H9 (cell line): ENCODE data around the gene SPIRE2. TPM values are rescaled to one million over a fixed set of nuclear protein-coding genes. Genes with fewer than 3 reads are reported as not detected.

Source experiments
- DNase-seq: peaks from one replicate; pipeline ENCODE4 v3.0.0-alpha.2; 2017
- H2AFZ ChIP-seq: one replicate; pipeline ENCODE4 v1.6.1; 2013; ENCODE audit warnings: mild to moderate bottlenecking, low read length, control low read depth, moderate library complexity
- H2AK5ac ChIP-seq: 2 replicates; pipeline ENCODE4 v1.6.1; 2013; ENCODE audit warnings: low read length, control low read depth, mixed read lengths; ENCODE audit not compliant: insufficient read length
- H2BK120ac ChIP-seq: one replicate; pipeline ENCODE4 v1.6.1; 2013; ENCODE audit warnings: low read depth, mild to moderate bottlenecking, low read length, control low read depth, inconsistent platforms; ENCODE audit not compliant: poor library complexity, severe bottlenecking
- H2BK12ac ChIP-seq: 2 replicates; pipeline ENCODE4 v1.6.1; 2013; ENCODE audit warnings: low read length, control low read depth, mixed read lengths, low read depth; ENCODE audit not compliant: insufficient read length
- H2BK15ac ChIP-seq: 2 replicates; pipeline ENCODE4 v1.6.1; 2013; ENCODE audit warnings: low read depth, low read length, control low read depth
- H2BK20ac ChIP-seq: one replicate; pipeline ENCODE4 v1.6.1; 2013; ENCODE audit warnings: low read depth, mild to moderate bottlenecking, low read length, control low read depth, inconsistent platforms; ENCODE audit not compliant: poor library complexity, severe bottlenecking
- H2BK5ac ChIP-seq: 2 replicates; pipeline ENCODE4 v1.6.1; 2013; ENCODE audit warnings: low read length, control low read depth, mixed read lengths; ENCODE audit not compliant: insufficient read length
- H3K14ac ChIP-seq: 2 replicates; pipeline ENCODE4 v1.6.1; 2013; ENCODE audit warnings: low read length, control low read depth; ENCODE audit not compliant: insufficient read depth
- H3K18ac ChIP-seq: 2 replicates; pipeline ENCODE4 v1.6.1; 2013; ENCODE audit warnings: low read depth, mild to moderate bottlenecking, mixed read lengths, low read length, control low read depth; ENCODE audit not compliant: insufficient read length
- H3K23ac ChIP-seq: 2 replicates; pipeline ENCODE4 v1.6.1; 2013; ENCODE audit warnings: low read length, control low read depth, mixed read lengths, low read depth; ENCODE audit not compliant: insufficient read length
- H3K23me2 ChIP-seq: 2 replicates; pipeline ENCODE4 v1.6.1; 2013; ENCODE audit warnings: low read depth, mild to moderate bottlenecking, mixed read lengths, low read length, control low read depth; ENCODE audit not compliant: insufficient read length, poor library complexity, severe bottlenecking
- H3K27ac ChIP-seq: 2 replicates; pipeline ENCODE4 v1.5.1; 2013; ENCODE audit warnings: low read length, control low read depth, mixed read lengths, low read depth; ENCODE audit not compliant: insufficient read length
- H3K27me3 ChIP-seq: 2 replicates; pipeline ENCODE4 v1.6.1; 2013; ENCODE audit warnings: low read length, control low read depth, inconsistent platforms; ENCODE audit not compliant: insufficient read depth
- H3K4ac ChIP-seq: 2 replicates; pipeline ENCODE4 v1.6.1; 2013; ENCODE audit warnings: low read depth, mild to moderate bottlenecking, control low read depth, inconsistent platforms, low read length, moderate library complexity
- H3K4me1 ChIP-seq: 2 replicates; pipeline ENCODE4 v1.6.1; 2013; ENCODE audit warnings: low read length, control low read depth, inconsistent platforms; ENCODE audit not compliant: insufficient read depth
- H3K4me2 ChIP-seq: 2 replicates; pipeline ENCODE4 v1.6.1; 2013; ENCODE audit warnings: low read length, control low read depth, mixed read lengths; ENCODE audit not compliant: insufficient read length, insufficient read depth
- H3K56ac ChIP-seq: 2 replicates; pipeline ENCODE4 v1.6.1; 2013; ENCODE audit warnings: low read depth, mild to moderate bottlenecking, mixed read lengths, low read length, control low read depth; ENCODE audit not compliant: insufficient read length
- H3K79me1 ChIP-seq: 2 replicates; pipeline ENCODE4 v1.6.1; 2013; ENCODE audit warnings: low read depth, mild to moderate bottlenecking, moderate library complexity, low read length, control low read depth, inconsistent platforms; ENCODE audit not compliant: insufficient read depth, poor library complexity, severe bottlenecking
- H3K79me2 ChIP-seq: 2 replicates; pipeline ENCODE4 v1.6.1; 2013; ENCODE audit warnings: low read length, control low read depth, inconsistent platforms; ENCODE audit not compliant: insufficient read depth
- H3K9ac ChIP-seq: 2 replicates; pipeline ENCODE4 v1.6.1; 2013; ENCODE audit warnings: low read length, control low read depth, mixed read lengths; ENCODE audit not compliant: insufficient read length; ENCODE audit errors: extremely low read depth
- H3K9me3 ChIP-seq: one replicate; pipeline ENCODE4 v1.6.1; 2013; ENCODE audit warnings: low read depth, low read length, inconsistent platforms; ENCODE audit not compliant: control insufficient read depth
- H3T11ph ChIP-seq: one replicate; pipeline ENCODE4 v1.6.1; 2013; ENCODE audit warnings: mild to moderate bottlenecking, low read length, control low read depth, inconsistent platforms
- H4K20me1 ChIP-seq: one replicate; pipeline ENCODE4 v1.6.1; 2013; ENCODE audit not compliant: control insufficient read depth, insufficient read length, insufficient read depth
- H4K5ac ChIP-seq: 2 replicates; pipeline ENCODE4 v1.6.1; 2013; ENCODE audit warnings: low read depth, mild to moderate bottlenecking, mixed read lengths, low read length, control low read depth; ENCODE audit not compliant: insufficient read length
- H4K8ac ChIP-seq: replicated peaks from 2 replicates; pipeline ENCODE4 v1.6.1; 2013; ENCODE audit warnings: low read length, control low read depth, mixed read lengths, low read depth; ENCODE audit not compliant: insufficient read length
- H4K91ac ChIP-seq: 2 replicates; pipeline ENCODE4 v1.6.1; 2013; ENCODE audit warnings: low read depth, mild to moderate bottlenecking, moderate library complexity, mixed read lengths, low read length, control low read depth; ENCODE audit not compliant: insufficient read length
- H3K27ac Mint-ChIP-seq, 3 experiments: 2 replicates in 2 of 3; 3 replicates in 1 of 3; pipeline ENCODE4 v1.8.0; 2020 to 2021; ENCODE audit warnings: mixed read lengths in 3 of 3, mild to moderate bottlenecking in 1 of 3, moderate library complexity in 1 of 3
- H3K27me3 Mint-ChIP-seq: 2 replicates; pipeline ENCODE4 v1.8.0; 2021; ENCODE audit warnings: low read depth, mild to moderate bottlenecking, moderate library complexity, mixed read lengths
- H3K36me3 Mint-ChIP-seq, 3 experiments: 2 replicates in 2 of 3; 3 replicates in 1 of 3; pipeline ENCODE4 v1.8.0; 2020 to 2021; ENCODE audit warnings: low read depth in 3 of 3, mixed read lengths in 3 of 3; ENCODE audit not compliant: insufficient read depth in 1 of 3
- H3K4me1 Mint-ChIP-seq, 2 experiments: 2 replicates each; pipeline ENCODE4 v1.8.0; 2020; ENCODE audit warnings: mixed read lengths in 2 of 2
- H3K4me3 Mint-ChIP-seq, 2 experiments: 2 replicates in 1 of 2; 3 replicates in 1 of 2; pipeline ENCODE4 v1.8.0; 2020 to 2021; ENCODE audit warnings: mild to moderate bottlenecking in 2 of 2, mixed read lengths in 2 of 2, moderate library complexity in 1 of 2
- H3K9me3 Mint-ChIP-seq, 2 experiments: 2 replicates in 1 of 2; 3 replicates in 1 of 2; pipeline ENCODE4 v1.8.0; 2020; ENCODE audit warnings: mild to moderate bottlenecking in 2 of 2, mixed read lengths in 2 of 2, moderate library complexity in 1 of 2
- CTCF ChIP-seq: fragments of 200-600 bp; sonication (generic); conservative IDR thresholded peaks from 3 replicates; pipeline ENCODE4 v1.8.0; 2021; ENCODE audit warnings: antibody characterized with exemption, mild to moderate bottlenecking
- WGBS: extraction: QIAGEN DNeasy Blood & Tissue Kit; methylation state at CpG from one replicate; pipeline ENCODE4 v1.1.7; 2013; ENCODE audit warnings: missing lambda C conversion rate, low lambda C conversion rate, mixed read lengths; ENCODE audit not compliant: insufficient read length; ENCODE audit errors: extremely low coverage; 5-methylcytosine and 5-hydroxymethylcytosine counted together
- total RNA-seq: library from RNA; stranded (reverse); gene quantifications from 2 replicates; pipeline ENCODE4 v1.2.1, GENCODE V29; 2021

The SPIRE2 gene
- total RNA-seq, 1 experiment from 2014 or later = 6.9 TPM

GRCh38 chr16:89847940-89848297 lies 19.6 kb downstream of the SPIRE2 start:
- no peak overlapping the region for H3K9ac ChIP-seq
- DNase-seq = no peak
- H2BK120ac ChIP-seq = no peak overlapping the region
- H3K9me3 ChIP-seq = no peaks in the 10 kb centered on the region
- H3K23ac ChIP-seq = no peak overlapping the region
- Mint-ChIP-seq H3K4me1 (peaks cover 9 to 11% of the 10 kb centered on the region in 2 experiments), H3K4me3 (no peak overlapping the region), H3K36me3 (peaks cover 0 to 3% (median 2%) of the 10 kb centered on the region in 3 experiments; a peak in 3 of 7 replicates), H3K9me3 (no peaks in the 10 kb centered on the region), H3K27me3 (no peaks in the 10 kb centered on the region; the same call in 1 of the 2 replicates), H3K27ac (no peak overlapping the region)
- no CpG with 5 or more reads among the region's 14 CpGs for WGBS
- H2AFZ ChIP-seq = no peak overlapping the region
- H2BK5ac ChIP-seq = no peak overlapping the region
- H3K27ac ChIP-seq = no peak overlapping the region
- H3K79me2 ChIP-seq = no peaks in the 10 kb centered on the region
- no peaks in the 10 kb centered on the region for H3K23me2 ChIP-seq
- no peaks in the 10 kb centered on the region for H4K20me1 ChIP-seq
- H2BK15ac ChIP-seq = no peak overlapping the region
- no peak overlapping the region for H2BK12ac ChIP-seq
- H3K4ac ChIP-seq = no peak overlapping the region
- H4K91ac ChIP-seq = no peak overlapping the region
- no peak overlapping the region for H3K4me2 ChIP-seq
- no peak overlapping the region for H4K8ac ChIP-seq
- H3K27me3 ChIP-seq = no peaks in the 10 kb centered on the region
- no peak overlapping the region for H3K14ac ChIP-seq
- H2AK5ac ChIP-seq = no peak overlapping the region
- no peak overlapping the region for H3K56ac ChIP-seq
- TF ChIP-seq CTCF = no peak
- H3K18ac ChIP-seq = no peak overlapping the region
- no peak overlapping the region for H3T11ph ChIP-seq
- no peak overlapping the region for H4K5ac ChIP-seq
- no peaks in the 10 kb centered on the region for H3K79me1 ChIP-seq
- no peaks in the 10 kb centered on the region for H3K4me1 ChIP-seq
- no peak overlapping the region for H2BK20ac ChIP-seq
